GM12878 (cell line): ENCODE measurements around the gene FLT1. TPM values are rescaled to one million over a fixed set of nuclear protein-coding genes. Genes with fewer than 3 reads are reported as not detected.
A peak's percentile ranks its signal among the peaks of the same experiment; 100 is the strongest.

Experiments used
- CREM ChIP-seq: IDR thresholded peaks from 2 replicates; pipeline ENCODE4 v1.6.1; 2014; ENCODE audit warnings: antibody characterized with exemption, low read depth
- GABPA ChIP-seq: IDR thresholded peaks from 2 replicates; pipeline ENCODE4 v1.6.1; 2014; ENCODE audit warnings: antibody characterized with exemption, low read depth, mild to moderate bottlenecking, inconsistent platforms
- HDAC2 ChIP-seq: fragments of 200-600 bp; sonication (generic); IDR thresholded peaks from 2 replicates; pipeline ENCODE4 v1.6.1; 2017
- IKZF2 ChIP-seq, 2 experiments: fragments of 450-650 bp; IDR thresholded peaks; 2 replicates each; pipeline ENCODE4 v1.6.1; 2017; ENCODE audit warnings: mild to moderate bottlenecking in 2 of 2, moderate library complexity in 2 of 2
- KLF5 ChIP-seq: fragments of 450-650 bp; IDR thresholded peaks from 2 replicates; pipeline ENCODE4 v1.6.1; 2014; ENCODE audit warnings: mild to moderate bottlenecking; ENCODE audit not compliant: partially characterized antibody
- MLLT1 ChIP-seq: fragments of 450-650 bp; IDR thresholded peaks from 2 replicates; pipeline ENCODE4 v1.6.1; 2016; ENCODE audit warnings: mild to moderate bottlenecking
- MTA3 ChIP-seq: IDR thresholded peaks from 2 replicates; pipeline ENCODE4 v1.6.1; 2012; ENCODE audit warnings: low read length, inconsistent platforms, borderline replicate concordance
- NFYB ChIP-seq: IDR thresholded peaks from 2 replicates; pipeline ENCODE4 v1.6.1; 2011; ENCODE audit warnings: low read depth, mild to moderate bottlenecking, low read length, improper control_type of control experiment, moderate library complexity; ENCODE audit not compliant: insufficient read depth
- NR2C2 ChIP-seq: IDR thresholded peaks from 2 replicates; pipeline ENCODE4 v1.6.1; 2011; ENCODE audit warnings: borderline replicate concordance, low read depth; ENCODE audit not compliant: control insufficient read depth, insufficient read length
- RB1 ChIP-seq: fragments of 450-650 bp; formaldehyde crosslinking; IDR thresholded peaks from 2 replicates; pipeline ENCODE4 v1.6.1; 2017; ENCODE audit warnings: mild to moderate bottlenecking, borderline replicate concordance
- SP1 ChIP-seq: IDR thresholded peaks from one replicate; pipeline ENCODE4 v1.6.1; 2011; ENCODE audit warnings: low read depth, low read length
- SUZ12 ChIP-seq: fragments of 200-600 bp; sonication (generic); IDR thresholded peaks from one replicate; pipeline ENCODE4 v1.6.1; 2018; ENCODE audit warnings: antibody characterized with exemption, mild to moderate bottlenecking; ENCODE audit not compliant: unreplicated experiment
- TCF3 ChIP-seq: IDR thresholded peaks from 2 replicates; pipeline ENCODE4 v1.6.1; 2012; ENCODE audit warnings: low read depth, mild to moderate bottlenecking, low read length, borderline replicate concordance; ENCODE audit not compliant: insufficient read depth
- USF2 ChIP-seq: IDR thresholded peaks from 2 replicates; pipeline ENCODE4 v1.6.1; 2011; ENCODE audit warnings: low read depth, low read length, improper control_type of control experiment, borderline replicate concordance
- ZBED1 ChIP-seq: IDR thresholded peaks from 2 replicates; pipeline ENCODE4 v1.6.1; 2016; ENCODE audit warnings: borderline replicate concordance
- ZBTB40 ChIP-seq: fragments of 450-650 bp; IDR thresholded peaks from 2 replicates; pipeline ENCODE4 v1.6.1; 2016; ENCODE audit warnings: mild to moderate bottlenecking, moderate library complexity, borderline replicate concordance
- polyA plus RNA-seq, 11 experiments: library from polyadenylated mRNA; depleted of rRNA in 4 of 11; unstranded in 6 of 11; stranded (reverse) in 5 of 11; fragments of >200 nt; fragmentation: Nextera tagmentation in 4 of 11; fragmentation: Illumina TruSeq in 1 of 11; extraction: Ambion mirVana in 4 of 11; extraction: Trizol in 1 of 11; gene quantifications; 1 replicate in 1 of 11; 2 replicates in 10 of 11; pipeline versions ENCODE4 v1.2.1 to v1.2.3, GENCODE V29; 2011 to 2016; ENCODE audit warnings: inconsistent platforms in 2 of 11, missing spikeins in 2 of 11, low read depth in 1 of 11
- total RNA-seq, 4 experiments: library from RNA; depleted of rRNA in 3 of 4; stranded (reverse); fragments of >200 nt in 3 of 4; fragmentation: Illumina TruSeq in 1 of 4; extraction: Trizol in 1 of 4; gene quantifications; 2 replicates each; pipeline versions ENCODE4 v1.2.1 to v1.2.3, GENCODE V29; 2013 to 2021
- TF ChIP-seq, protein P1 (sequence below): IDR thresholded peaks from 2 replicates; pipeline ENCODE4 v1.6.1; 2011; ENCODE audit warnings: low read depth, mild to moderate bottlenecking, low read length, moderate library complexity, borderline replicate concordance; ENCODE audit errors: extremely low read depth
- TF ChIP-seq, protein P2 (sequence below): fragments of 450-650 bp; formaldehyde crosslinking; IDR thresholded peaks from 2 replicates; pipeline ENCODE4 v1.4.0; 2022; ENCODE audit warnings: mild to moderate bottlenecking, moderate library complexity

The FLT1 gene
- total and polyA plus RNA-seq, 10 of the 15 experiments (the other 5 are each of a cell fraction or from before 2014, with no cell fraction given), result 0.55 to 5.6 (median 0.84) TPM

- no peak; the same call in 1 of the 2 replicates for TF ChIP-seq ZBTB40
- TF ChIP-seq GABPA, result peak; percentile 70; the same call in 1 of the 2 replicates
- TF ChIP-seq MLLT1, result 0 out of 2 replicates have a peak, but pooled peaks have one; percentile 40
- no peak for TF ChIP-seq ZBED1
- TF ChIP-seq CREM, result peak; percentile 50
- TF ChIP-seq RB1, result no peak
- TF ChIP-seq, protein P1, sequence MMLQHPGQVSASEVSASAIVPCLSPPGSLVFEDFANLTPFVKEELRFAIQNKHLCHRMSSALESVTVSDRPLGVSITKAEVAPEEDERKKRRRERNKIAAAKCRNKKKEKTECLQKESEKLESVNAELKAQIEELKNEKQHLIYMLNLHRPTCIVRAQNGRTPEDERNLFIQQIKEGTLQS, result no peak
- peak; percentile 80; the same call in 1 of the 2 replicates for TF ChIP-seq TCF3
- peak; percentile 86 to 88; a peak in 3 of 4 replicates for TF ChIP-seq IKZF2 (IDR thresholded peaks at IDR 0.05)
- peak; percentile 68 for TF ChIP-seq KLF5
- TF ChIP-seq NR2C2, result no peak
- no peak for TF ChIP-seq SP1
- TF ChIP-seq SUZ12, result no peak
- no peak for TF ChIP-seq HDAC2
- peak; percentile 61; the same call in 1 of the 2 replicates for TF ChIP-seq MTA3
- TF ChIP-seq USF2, result no peak
- TF ChIP-seq, protein P2, sequence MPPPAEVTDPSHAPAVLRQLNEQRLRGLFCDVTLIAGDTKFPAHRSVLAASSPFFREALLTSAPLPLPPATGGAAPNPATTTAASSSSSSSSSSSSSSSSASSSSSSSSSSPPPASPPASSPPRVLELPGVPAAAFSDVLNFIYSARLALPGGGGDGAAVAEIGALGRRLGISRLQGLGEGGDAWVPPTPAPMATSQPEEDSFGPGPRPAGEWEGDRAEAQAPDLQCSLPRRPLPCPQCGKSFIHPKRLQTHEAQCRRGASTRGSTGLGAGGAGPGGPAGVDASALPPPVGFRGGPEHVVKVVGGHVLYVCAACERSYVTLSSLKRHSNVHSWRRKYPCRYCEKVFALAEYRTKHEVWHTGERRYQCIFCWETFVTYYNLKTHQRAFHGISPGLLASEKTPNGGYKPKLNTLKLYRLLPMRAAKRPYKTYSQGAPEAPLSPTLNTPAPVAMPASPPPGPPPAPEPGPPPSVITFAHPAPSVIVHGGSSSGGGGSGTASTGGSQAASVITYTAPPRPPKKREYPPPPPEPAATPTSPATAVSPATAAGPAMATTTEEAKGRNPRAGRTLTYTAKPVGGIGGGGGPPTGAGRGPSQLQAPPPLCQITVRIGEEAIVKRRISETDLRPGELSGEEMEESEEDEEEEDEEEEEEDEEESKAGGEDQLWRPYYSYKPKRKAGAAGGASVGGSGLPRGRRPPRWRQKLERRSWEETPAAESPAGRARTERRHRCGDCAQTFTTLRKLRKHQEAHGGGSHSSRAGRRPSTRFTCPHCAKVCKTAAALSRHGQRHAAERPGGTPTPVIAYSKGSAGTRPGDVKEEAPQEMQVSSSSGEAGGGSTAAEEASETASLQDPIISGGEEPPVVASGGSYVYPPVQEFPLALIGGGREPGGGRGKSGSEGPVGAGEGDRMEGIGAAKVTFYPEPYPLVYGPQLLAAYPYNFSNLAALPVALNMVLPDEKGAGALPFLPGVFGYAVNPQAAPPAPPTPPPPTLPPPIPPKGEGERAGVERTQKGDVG, result no peak
- no peak for TF ChIP-seq NFYB
These were observed 65.1 kb downstream of the FLT1 start (continued) for GRCh38 chr13:28429685-28430290.
